H9 (cell line): ENCODE measurements around the gene MMP19. TPM values are rescaled to one million over a fixed set of nuclear protein-coding genes. Genes with fewer than 3 reads are reported as not detected.
A peak's percentile ranks its signal among the peaks of the same experiment; 100 is the strongest.

Experiments used
- DNase-seq: peaks from one replicate; pipeline ENCODE4 v3.0.0-alpha.2; 2017
- H2AFZ ChIP-seq: one replicate; pipeline ENCODE4 v1.6.1; 2013; ENCODE audit warnings: mild to moderate bottlenecking, low read length, control low read depth, moderate library complexity
- H2AK5ac ChIP-seq: 2 replicates; pipeline ENCODE4 v1.6.1; 2013; ENCODE audit warnings: low read length, control low read depth, mixed read lengths; ENCODE audit not compliant: insufficient read length
- H2BK120ac ChIP-seq: one replicate; pipeline ENCODE4 v1.6.1; 2013; ENCODE audit warnings: low read depth, mild to moderate bottlenecking, low read length, control low read depth, inconsistent platforms; ENCODE audit not compliant: poor library complexity, severe bottlenecking
- H2BK12ac ChIP-seq: 2 replicates; pipeline ENCODE4 v1.6.1; 2013; ENCODE audit warnings: low read length, control low read depth, mixed read lengths, low read depth; ENCODE audit not compliant: insufficient read length
- H2BK15ac ChIP-seq: 2 replicates; pipeline ENCODE4 v1.6.1; 2013; ENCODE audit warnings: low read depth, low read length, control low read depth
- H2BK20ac ChIP-seq: one replicate; pipeline ENCODE4 v1.6.1; 2013; ENCODE audit warnings: low read depth, mild to moderate bottlenecking, low read length, control low read depth, inconsistent platforms; ENCODE audit not compliant: poor library complexity, severe bottlenecking
- H2BK5ac ChIP-seq: 2 replicates; pipeline ENCODE4 v1.6.1; 2013; ENCODE audit warnings: low read length, control low read depth, mixed read lengths; ENCODE audit not compliant: insufficient read length
- H3K14ac ChIP-seq: 2 replicates; pipeline ENCODE4 v1.6.1; 2013; ENCODE audit warnings: low read length, control low read depth; ENCODE audit not compliant: insufficient read depth
- H3K18ac ChIP-seq: 2 replicates; pipeline ENCODE4 v1.6.1; 2013; ENCODE audit warnings: low read depth, mild to moderate bottlenecking, mixed read lengths, low read length, control low read depth; ENCODE audit not compliant: insufficient read length
- H3K23ac ChIP-seq: 2 replicates; pipeline ENCODE4 v1.6.1; 2013; ENCODE audit warnings: low read length, control low read depth, mixed read lengths, low read depth; ENCODE audit not compliant: insufficient read length
- H3K23me2 ChIP-seq: 2 replicates; pipeline ENCODE4 v1.6.1; 2013; ENCODE audit warnings: low read depth, mild to moderate bottlenecking, mixed read lengths, low read length, control low read depth; ENCODE audit not compliant: insufficient read length, poor library complexity, severe bottlenecking
- H3K27ac ChIP-seq: 2 replicates; pipeline ENCODE4 v1.5.1; 2013; ENCODE audit warnings: low read length, control low read depth, mixed read lengths, low read depth; ENCODE audit not compliant: insufficient read length
- H3K27me3 ChIP-seq: 2 replicates; pipeline ENCODE4 v1.6.1; 2013; ENCODE audit warnings: low read length, control low read depth, inconsistent platforms; ENCODE audit not compliant: insufficient read depth
- H3K4ac ChIP-seq: 2 replicates; pipeline ENCODE4 v1.6.1; 2013; ENCODE audit warnings: low read depth, mild to moderate bottlenecking, control low read depth, inconsistent platforms, low read length, moderate library complexity
- H3K4me1 ChIP-seq: 2 replicates; pipeline ENCODE4 v1.6.1; 2013; ENCODE audit warnings: low read length, control low read depth, inconsistent platforms; ENCODE audit not compliant: insufficient read depth
- H3K4me2 ChIP-seq: 2 replicates; pipeline ENCODE4 v1.6.1; 2013; ENCODE audit warnings: low read length, control low read depth, mixed read lengths; ENCODE audit not compliant: insufficient read length, insufficient read depth
- H3K56ac ChIP-seq: 2 replicates; pipeline ENCODE4 v1.6.1; 2013; ENCODE audit warnings: low read depth, mild to moderate bottlenecking, mixed read lengths, low read length, control low read depth; ENCODE audit not compliant: insufficient read length
- H3K79me1 ChIP-seq: 2 replicates; pipeline ENCODE4 v1.6.1; 2013; ENCODE audit warnings: low read depth, mild to moderate bottlenecking, moderate library complexity, low read length, control low read depth, inconsistent platforms; ENCODE audit not compliant: insufficient read depth, poor library complexity, severe bottlenecking
- H3K79me2 ChIP-seq: 2 replicates; pipeline ENCODE4 v1.6.1; 2013; ENCODE audit warnings: low read length, control low read depth, inconsistent platforms; ENCODE audit not compliant: insufficient read depth
- H3K9ac ChIP-seq: 2 replicates; pipeline ENCODE4 v1.6.1; 2013; ENCODE audit warnings: low read length, control low read depth, mixed read lengths; ENCODE audit not compliant: insufficient read length; ENCODE audit errors: extremely low read depth
- H3K9me3 ChIP-seq: one replicate; pipeline ENCODE4 v1.6.1; 2013; ENCODE audit warnings: low read depth, low read length, inconsistent platforms; ENCODE audit not compliant: control insufficient read depth
- H3T11ph ChIP-seq: one replicate; pipeline ENCODE4 v1.6.1; 2013; ENCODE audit warnings: mild to moderate bottlenecking, low read length, control low read depth, inconsistent platforms
- H4K20me1 ChIP-seq: one replicate; pipeline ENCODE4 v1.6.1; 2013; ENCODE audit not compliant: control insufficient read depth, insufficient read length, insufficient read depth
- H4K5ac ChIP-seq: 2 replicates; pipeline ENCODE4 v1.6.1; 2013; ENCODE audit warnings: low read depth, mild to moderate bottlenecking, mixed read lengths, low read length, control low read depth; ENCODE audit not compliant: insufficient read length
- H4K8ac ChIP-seq: replicated peaks from 2 replicates; pipeline ENCODE4 v1.6.1; 2013; ENCODE audit warnings: low read length, control low read depth, mixed read lengths, low read depth; ENCODE audit not compliant: insufficient read length
- H4K91ac ChIP-seq: 2 replicates; pipeline ENCODE4 v1.6.1; 2013; ENCODE audit warnings: low read depth, mild to moderate bottlenecking, moderate library complexity, mixed read lengths, low read length, control low read depth; ENCODE audit not compliant: insufficient read length
- H3K27ac Mint-ChIP-seq, 3 experiments: 2 replicates in 2 of 3; 3 replicates in 1 of 3; pipeline ENCODE4 v1.8.0; 2020 to 2021; ENCODE audit warnings: mixed read lengths in 3 of 3, mild to moderate bottlenecking in 1 of 3, moderate library complexity in 1 of 3
- H3K27me3 Mint-ChIP-seq: 2 replicates; pipeline ENCODE4 v1.8.0; 2021; ENCODE audit warnings: low read depth, mild to moderate bottlenecking, moderate library complexity, mixed read lengths
- H3K36me3 Mint-ChIP-seq, 3 experiments: 2 replicates in 2 of 3; 3 replicates in 1 of 3; pipeline ENCODE4 v1.8.0; 2020 to 2021; ENCODE audit warnings: low read depth in 3 of 3, mixed read lengths in 3 of 3; ENCODE audit not compliant: insufficient read depth in 1 of 3
- H3K4me1 Mint-ChIP-seq, 2 experiments: 2 replicates each; pipeline ENCODE4 v1.8.0; 2020; ENCODE audit warnings: mixed read lengths in 2 of 2
- H3K4me3 Mint-ChIP-seq, 2 experiments: 2 replicates in 1 of 2; 3 replicates in 1 of 2; pipeline ENCODE4 v1.8.0; 2020 to 2021; ENCODE audit warnings: mild to moderate bottlenecking in 2 of 2, mixed read lengths in 2 of 2, moderate library complexity in 1 of 2
- H3K9me3 Mint-ChIP-seq, 2 experiments: 2 replicates in 1 of 2; 3 replicates in 1 of 2; pipeline ENCODE4 v1.8.0; 2020; ENCODE audit warnings: mild to moderate bottlenecking in 2 of 2, mixed read lengths in 2 of 2, moderate library complexity in 1 of 2
- CTCF ChIP-seq: fragments of 200-600 bp; sonication (generic); conservative IDR thresholded peaks from 3 replicates; pipeline ENCODE4 v1.8.0; 2021; ENCODE audit warnings: antibody characterized with exemption, mild to moderate bottlenecking
- WGBS: extraction: QIAGEN DNeasy Blood & Tissue Kit; methylation state at CpG from one replicate; pipeline ENCODE4 v1.1.7; 2013; ENCODE audit warnings: missing lambda C conversion rate, low lambda C conversion rate, mixed read lengths; ENCODE audit not compliant: insufficient read length; ENCODE audit errors: extremely low coverage; 5-methylcytosine and 5-hydroxymethylcytosine counted together
- total RNA-seq: library from RNA; stranded (reverse); gene quantifications from 2 replicates; pipeline ENCODE4 v1.2.1, GENCODE V29; 2021

Gene MMP19
- total RNA-seq, 1 experiment from 2014 or later, result 1.7 TPM

- no peak overlapping the region for H2BK120ac ChIP-seq
- H3T11ph ChIP-seq, result no peak overlapping the region
- H3K27me3 Mint-ChIP-seq, result no peaks in the 10 kb centered on the region
- H3K4ac ChIP-seq, result no peak overlapping the region
- no peak overlapping the region for H4K5ac ChIP-seq
- H3K4me1 ChIP-seq, result peaks cover 2% of the 10 kb centered on the region; the same call in 1 of the 2 replicates
- peaks cover 8% of the 10 kb centered on the region for H3K79me1 ChIP-seq
- H2BK5ac ChIP-seq, result no peak overlapping the region
- peak overlapping the region; percentile 96 for H3K4me2 ChIP-seq
- peaks cover 24 to 54% (median 49%) of the 10 kb centered on the region in 3 experiments; a peak in 6 of 7 replicates for H3K36me3 Mint-ChIP-seq
- no peak overlapping the region for H2AK5ac ChIP-seq
- no peak overlapping the region for H3K4me3 Mint-ChIP-seq
- H4K91ac ChIP-seq, result no peak overlapping the region
- H3K23me2 ChIP-seq, result peaks cover 12% of the 10 kb centered on the region
- H3K14ac ChIP-seq, result no peak overlapping the region
- H2AFZ ChIP-seq, result no peak overlapping the region
- no peak overlapping the region for H3K27ac ChIP-seq
- H4K20me1 ChIP-seq, result no peaks in the 10 kb centered on the region
- H2BK15ac ChIP-seq, result no peak overlapping the region
- no peak overlapping the region for H2BK12ac ChIP-seq
- peaks cover 37% of the 10 kb centered on the region in 2 experiments for H3K4me1 Mint-ChIP-seq
- no peak overlapping the region for H3K23ac ChIP-seq
- TF ChIP-seq CTCF, result no peak
- H4K8ac ChIP-seq, result no peak overlapping the region
- H3K9me3 ChIP-seq, result no peaks in the 10 kb centered on the region
- H3K18ac ChIP-seq, result no peak overlapping the region
- H3K79me2 ChIP-seq, result peaks cover 31% of the 10 kb centered on the region; the same call in 1 of the 2 replicates
- H3K27ac Mint-ChIP-seq, result no peak overlapping the region; a peak in 2 of 7 replicates
- H3K27me3 ChIP-seq, result no peaks in the 10 kb centered on the region
- H2BK20ac ChIP-seq, result no peak overlapping the region
- no peak for DNase-seq
- H3K9me3 Mint-ChIP-seq, result no peaks in the 10 kb centered on the region
- H3K56ac ChIP-seq, result no peak overlapping the region
- peak overlapping the region; percentile 91 for H3K9ac ChIP-seq
- no CpG with 5 or more reads among the region's 17 CpGs for WGBS
These were observed 24.5 kb downstream of the MMP19 start for GRCh38 chr12:55818140-55818728.
